ENCODE results near the gene TK1.
A peak's percentile ranks its signal among the peaks of the same experiment; 100 is the strongest.

Gene TK1

GRCh38 chr17:78159575-78160158, 27.2 kb downstream of the TK1 start:
- Histone ChIP-seq H3K27ac (replicated peaks; ENCODE audit: low read length) (no peak overlapping the region), H3K4me3 (ENCODE audit: low read length in 2 of 2) (no peak overlapping the region), H3K4ac (ENCODE audit: low read length) (no peak overlapping the region), H3K4me1 (ENCODE audit: control insufficient read depth in 2 of 2, insufficient read depth in 1 of 2, low read depth in 1 of 2, low read length in 2 of 2) (no peaks in the 10 kb centered on the region), H3K36me3 (replicated peaks in 1 of 2; ENCODE audit: control insufficient read depth in 2 of 2, insufficient read depth in 2 of 2, low read length in 2 of 2) (no peaks in the 10 kb centered on the region), H2AFZ (ENCODE audit: low read length) (no peak overlapping the region), H3K27me3 (ENCODE audit: control insufficient read depth in 3 of 3, insufficient read depth in 3 of 3, low read depth in 1 of 3, low read length in 3 of 3) (peaks cover 0 to 10% (median 0%) of the 10 kb centered on the region in 3 experiments), H2BK5ac (ENCODE audit: low read length) (no peak overlapping the region), H4K91ac (ENCODE audit: low read depth, low read length, poor library complexity) (no peak overlapping the region), H3K9ac (ENCODE audit: low read depth, low read length, poor library complexity) (no peak overlapping the region), H3K9me3 (replicated peaks in 1 of 2; ENCODE audit: control insufficient read depth in 2 of 2, insufficient read depth in 1 of 2, low read depth in 1 of 2, low read length in 2 of 2) (no peaks in the 10 kb centered on the region), H3K14ac (ENCODE audit: low read length) (no peak overlapping the region), H3K79me1 (ENCODE audit: low read depth, low read length) (no peaks in the 10 kb centered on the region), H4K8ac (ENCODE audit: low read depth, low read length) (no peak overlapping the region), H3K18ac (ENCODE audit: low read length) (no peak overlapping the region), H2AK5ac (ENCODE audit: low read depth, low read length) (no peak overlapping the region), H2BK12ac (ENCODE audit: low read length) (no peak overlapping the region), H2BK120ac (ENCODE audit: low read depth, low read length) (no peak overlapping the region), H2BK15ac (ENCODE audit: low read length) (no peak overlapping the region), H3K4me2 (ENCODE audit: insufficient read depth, low read length, poor library complexity, severe bottlenecking) (no peak overlapping the region), H3K23ac (ENCODE audit: low read depth, low read length, poor library complexity) (no peak overlapping the region)
- no CpG with 5 or more reads among the region's 10 CpGs for WGBS, 2 donors (ENCODE audit: extremely low coverage in 2 of 2, insufficient read length in 2 of 2, insufficient replicate concordance in 1 of 2)
- DNase-seq (ENCODE audit: low spot score) = no peak

- Histone ChIP-seq H3K27me3 (ENCODE audit: control insufficient read depth in 3 of 3, insufficient read depth in 3 of 3, low read depth in 1 of 3, low read length in 3 of 3) (no peaks in the 10 kb centered on the region), H2BK15ac (ENCODE audit: low read length) (no peak overlapping the region), H2BK5ac (ENCODE audit: low read length) (no peak overlapping the region), H2AK5ac (ENCODE audit: low read depth, low read length) (no peak overlapping the region), H2BK120ac (ENCODE audit: low read depth, low read length) (no peak overlapping the region), H2AFZ (ENCODE audit: low read length) (no peak overlapping the region), H3K4me1 (ENCODE audit: control insufficient read depth in 2 of 2, insufficient read depth in 1 of 2, low read depth in 1 of 2, low read length in 2 of 2) (peaks cover 5 to 7% of the 10 kb centered on the region in 2 donors), H4K8ac (ENCODE audit: low read depth, low read length) (no peak overlapping the region), H3K14ac (ENCODE audit: low read length) (no peak overlapping the region), H3K9me3 (replicated peaks in 1 of 2; ENCODE audit: control insufficient read depth in 2 of 2, insufficient read depth in 1 of 2, low read depth in 1 of 2, low read length in 2 of 2) (no peaks in the 10 kb centered on the region), H3K36me3 (replicated peaks in 1 of 2; ENCODE audit: control insufficient read depth in 2 of 2, insufficient read depth in 2 of 2, low read length in 2 of 2) (no peaks in the 10 kb centered on the region), H3K4me2 (ENCODE audit: insufficient read depth, low read length, poor library complexity, severe bottlenecking) (no peak overlapping the region), H3K18ac (ENCODE audit: low read length) (no peak overlapping the region), H3K79me1 (ENCODE audit: low read depth, low read length) (no peaks in the 10 kb centered on the region), H3K9ac (ENCODE audit: low read depth, low read length, poor library complexity) (no peak overlapping the region), H3K23ac (ENCODE audit: low read depth, low read length, poor library complexity) (no peak overlapping the region), H3K4me3 (ENCODE audit: low read length in 2 of 2) (no peak overlapping the region), H3K27ac (replicated peaks; ENCODE audit: low read length) (no peak overlapping the region), H2BK12ac (ENCODE audit: low read length) (no peak overlapping the region), H3K4ac (ENCODE audit: low read length) (no peak overlapping the region), H4K91ac (ENCODE audit: low read depth, low read length, poor library complexity) (no peak overlapping the region)
- no peak for DNase-seq (ENCODE audit: low spot score)
- WGBS, 2 donors (ENCODE audit: extremely low coverage in 2 of 2, insufficient read length in 2 of 2, insufficient replicate concordance in 1 of 2) = no CpG with 5 or more reads among the region's 11 CpGs
These were observed 31.7 kb downstream of the TK1 start for GRCh38 chr17:78154903-78155811.

- H3K4me2 ChIP-seq (ENCODE audit: insufficient read depth, low read length, poor library complexity, severe bottlenecking) = no peak overlapping the region
- H3K14ac ChIP-seq (ENCODE audit: low read length) = no peak overlapping the region
- H3K23ac ChIP-seq (ENCODE audit: low read depth, low read length, poor library complexity) = no peak overlapping the region
- no peak overlapping the region for H2AK5ac ChIP-seq (ENCODE audit: low read depth, low read length)
- H3K9me3 ChIP-seq (replicated peaks in 1 of 2; ENCODE audit: control insufficient read depth in 2 of 2, insufficient read depth in 1 of 2, low read depth in 1 of 2, low read length in 2 of 2) = peaks cover 0 to under 1% of the 10 kb centered on the region in 2 donors
- no peak overlapping the region for H3K4ac ChIP-seq (ENCODE audit: low read length)
- no peak overlapping the region for H2BK12ac ChIP-seq (ENCODE audit: low read length)
- no peak overlapping the region for H3K27ac ChIP-seq (replicated peaks; ENCODE audit: low read length)
- peak overlapping the region; percentile 67 for H3K18ac ChIP-seq (ENCODE audit: low read length)
- DNase-seq (ENCODE audit: low spot score) = no peak
- H2BK5ac ChIP-seq (ENCODE audit: low read length) = no peak overlapping the region
- WGBS, 2 donors (ENCODE audit: extremely low coverage in 2 of 2, insufficient read length in 2 of 2, insufficient replicate concordance in 1 of 2) = no CpG with 5 or more reads among the region's 7 CpGs
- H3K4me1 ChIP-seq (ENCODE audit: control insufficient read depth in 2 of 2, insufficient read depth in 1 of 2, low read depth in 1 of 2, low read length in 2 of 2) = peaks cover 5 to 7% of the 10 kb centered on the region in 2 donors
- peak overlapping the region; percentile 67 for H2AFZ ChIP-seq (ENCODE audit: low read length)
- no peaks in the 10 kb centered on the region for H3K36me3 ChIP-seq (replicated peaks in 1 of 2; ENCODE audit: control insufficient read depth in 2 of 2, insufficient read depth in 2 of 2, low read length in 2 of 2)
- H3K27me3 ChIP-seq (ENCODE audit: control insufficient read depth in 3 of 3, insufficient read depth in 3 of 3, low read depth in 1 of 3, low read length in 3 of 3) = peaks cover 0 to 19% (median 0%) of the 10 kb centered on the region in 3 experiments
- H3K9ac ChIP-seq (ENCODE audit: low read depth, low read length, poor library complexity) = no peak overlapping the region
- H3K4me3 ChIP-seq (ENCODE audit: low read length in 2 of 2) = no peak overlapping the region
- no peak overlapping the region for H4K8ac ChIP-seq (ENCODE audit: low read depth, low read length)
- no peak overlapping the region for H4K91ac ChIP-seq (ENCODE audit: low read depth, low read length, poor library complexity)
- peak overlapping the region; percentile 19 for H2BK15ac ChIP-seq (ENCODE audit: low read length)
- H3K79me1 ChIP-seq (ENCODE audit: low read depth, low read length) = no peaks in the 10 kb centered on the region
- H2BK120ac ChIP-seq (ENCODE audit: low read depth, low read length) = no peak overlapping the region
These were observed 35.3 kb downstream of the TK1 start for GRCh38 chr17:78151514-78152008.
